Occipital lobe (tissue), 1 donor: Measurements from ENCODE around the gene TARP.
"Not testable (repeated sequence)": the region's sequence is repeated elsewhere in the genome, so short reads cannot be mapped to it uniquely, and the experiment has no call there.

Experiments
- DNase-seq: peaks from one replicate; lab custom pipeline; 2025; lab: John Stamatoyannopoulos, UW

TARP gene

GRCh38 chr7:38262545-38262944 is 10.9 kb downstream of the TARP start:
- no peak for DNase-seq

- DNase-seq, result not testable (repeated sequence)
These were observed 11.4 kb downstream of the TARP start for GRCh38 chr7:38262026-38262425.

GRCh38 chr7:38261601-38262000 is 11.8 kb downstream of the TARP start:
- DNase-seq, result not testable (repeated sequence)

- DNase-seq, result not testable (repeated sequence)
These were observed 14.3 kb downstream of the TARP start for GRCh38 chr7:38259157-38259556.

- DNase-seq, result no peak
These were observed 16.1 kb downstream of the TARP start for GRCh38 chr7:38257350-38257677.

- not testable (repeated sequence) for DNase-seq
These were observed 23.6 kb downstream of the TARP start for GRCh38 chr7:38249849-38250248.

- no peak for DNase-seq
These were observed 25.3 kb downstream of the TARP start for GRCh38 chr7:38248069-38248567.

GRCh38 chr7:38245409-38245977 is 27.9 kb downstream of the TARP start:
- DNase-seq, result no peak

GRCh38 chr7:38244516-38244915 is 28.9 kb downstream of the TARP start:
- DNase-seq, result no peak

- DNase-seq, result not testable (repeated sequence)
These were observed 30.1 kb downstream of the TARP start for GRCh38 chr7:38243345-38243744.

GRCh38 chr7:38242814-38243213 is 30.6 kb downstream of the TARP start:
- DNase-seq, result no peak

- DNase-seq, result no peak
These were observed 32.4 kb downstream of the TARP start for GRCh38 chr7:38241071-38241470.

- DNase-seq, result not testable (repeated sequence)
These were observed 34.3 kb downstream of the TARP start for GRCh38 chr7:38239129-38239528.

- DNase-seq, result no peak
These were observed 37.8 kb downstream of the TARP start for GRCh38 chr7:38235606-38236005.

- not testable (repeated sequence) for DNase-seq
These were observed 38.7 kb downstream of the TARP start for GRCh38 chr7:38234759-38235158.

- no peak for DNase-seq
These were observed 40.7 kb downstream of the TARP start for GRCh38 chr7:38232502-38233366.

GRCh38 chr7:38229884-38230642 is 43.4 kb downstream of the TARP start:
- DNase-seq, result no peak

- DNase-seq, result no peak
These were observed 44.0 kb downstream of the TARP start for GRCh38 chr7:38229386-38229785.

- DNase-seq, result no peak
These were observed 49.0 kb downstream of the TARP start for GRCh38 chr7:38224392-38224791.

GRCh38 chr7:38223306-38223705 is 50.1 kb downstream of the TARP start:
- DNase-seq, result no peak

GRCh38 chr7:38222481-38223096 is 50.8 kb downstream of the TARP start:
- DNase-seq, result no peak

- no peak for DNase-seq
These were observed 53.0 kb downstream of the TARP start for GRCh38 chr7:38220452-38220851.
